ENCODE measurements around the gene PLD1. TPM values are rescaled to one million over a fixed set of nuclear protein-coding genes. Genes with fewer than 3 reads are reported as not detected.

The PLD1 gene
- total and polyA plus RNA-seq, 10 of the 15 experiments (the other 5 are each of a cell fraction or from before 2014, with no cell fraction given): 2.9 to 108 (median 3.6) TPM

GRCh38 chr3:171824116-171824515 is 13.8 kb upstream of the PLD1 start:
- SMC1A ChIA-PET (ENCODE audit: uncharacterized antibody, unreplicated experiment): interaction anchor here (0.6 to 4.4 kb wide), 7 partner anchors 9 to 177 kb away, joined by 3 to 35 read pairs (median 4); no protein-coding TSS in a partner anchor
- Histone ChIP-seq H3K27ac (ENCODE audit: control insufficient read depth, insufficient read depth) (no peak overlapping the region), H3K27me3 (replicated peaks in 1 of 2; ENCODE audit: control insufficient read depth in 2 of 2, insufficient read depth in 2 of 2, low read length in 1 of 2) (no peaks in the 10 kb centered on the region; a peak in 1 of 4 replicates), H2AFZ (ENCODE audit: control insufficient read depth, low read depth, low read length) (no peak overlapping the region), H3K4me3 (no peak overlapping the region), H4K20me1 (ENCODE audit: control insufficient read depth, insufficient read depth) (no peaks in the 10 kb centered on the region), H3K9me3 (replicated peaks; ENCODE audit: control insufficient read depth, insufficient read depth, low read length) (no peaks in the 10 kb centered on the region), H3K36me3 (ENCODE audit: control insufficient read depth in 2 of 2, insufficient read depth in 2 of 2, low read length in 1 of 2) (no peaks in the 10 kb centered on the region), H3K4me2 (ENCODE audit: control insufficient read depth, insufficient read depth) (no peak overlapping the region), H3K4me1 (ENCODE audit: control insufficient read depth, insufficient read depth, low read length) (no peaks in the 10 kb centered on the region), H3K79me2 (ENCODE audit: control insufficient read depth, insufficient read depth, low read length) (no peaks in the 10 kb centered on the region), H3K9ac (ENCODE audit: control insufficient read depth, insufficient read depth, low read length) (no peak overlapping the region)
- RAD21 ChIA-PET (ENCODE audit: unreplicated experiment): interaction anchor here (0.9 to 1.8 kb wide), 3 partner anchors 10 to 51 kb away, joined by 3 to 6 read pairs (median 4); no protein-coding TSS in a partner anchor
- TF ChIP-seq HCFC1 (IDR thresholded peaks at IDR 0.05; ENCODE audit: low read length) (no peak), SREBF2 (IDR thresholded peaks at IDR 0.05; ENCODE audit: low read length) (no peak), SPI1 (IDR thresholded peaks at IDR 0.05; ENCODE audit: borderline replicate concordance, insufficient read depth, low read depth, low read length) (peak; percentile 18; the same call in 1 of the 2 replicates)
- no peak for DNase-seq (ENCODE audit: low read depth, low spot score)
- no TSS peak for BruUV-seq (replicated peaks)
- FAIRE-seq: no peak
- ATAC-seq: no peak
- CTCF ChIA-PET: interaction anchor here (1.2 to 2.3 kb wide), 4 partner anchors 10 to 210 kb away, joined by 4 to 11 read pairs (median 5); no protein-coding TSS in a partner anchor
- POLR2A ChIA-PET: interaction anchor here (1.9 to 2.2 kb wide), 2 partner anchors 12 to 22 kb away, joined by 5 to 8 read pairs; no protein-coding TSS in a partner anchor
- intact Hi-C loops (cut with micrococcal nuclease; ENCODE audit: unreplicated experiment): no loop called here
- 46% methylated on average over 6 of the region's 6 CpGs for WGBS (ENCODE audit: insufficient coverage, insufficient replicate concordance, low lambda C conversion rate, missing lambda C conversion rate)
- in situ Hi-C loops (cut with MboI): no loop called here

GRCh38 chr3:171822431-171823106 is 12.3 kb upstream of the PLD1 start:
- ChIA-PET RAD21 (ENCODE audit: unreplicated experiment) (interaction anchor here (0.8 to 2.7 kb wide), 15 partner anchors 8 to 65 kb away, joined by 3 to 20 read pairs (median 5); partner anchors contain the start of gene PLD1), CTCF (interaction anchor here (0.8 to 2.7 kb wide), 12 partner anchors 9 to 209 kb away, joined by 4 to 15 read pairs (median 6); partner anchors contain the start of gene PLD1), SMC1A (ENCODE audit: uncharacterized antibody, unreplicated experiment) (interaction anchor here (0.6 to 4.4 kb wide), 20 partner anchors 7 to 700 kb away, joined by 3 to 35 read pairs (median 6); no protein-coding TSS in a partner anchor), POLR2A (interaction anchor here (0.8 to 2.2 kb wide), 8 partner anchors 9 to 31 kb away, joined by 4 to 14 read pairs (median 5); partner anchors contain the start of gene PLD1)
- Histone ChIP-seq H3K4me1 (ENCODE audit: control insufficient read depth, insufficient read depth, low read length) (no peaks in the 10 kb centered on the region), H3K27ac (ENCODE audit: control insufficient read depth, insufficient read depth) (no peak overlapping the region), H3K9me3 (replicated peaks; ENCODE audit: control insufficient read depth, insufficient read depth, low read length) (no peaks in the 10 kb centered on the region), H4K20me1 (ENCODE audit: control insufficient read depth, insufficient read depth) (no peaks in the 10 kb centered on the region), H2AFZ (ENCODE audit: control insufficient read depth, low read depth, low read length) (no peak overlapping the region), H3K27me3 (replicated peaks in 1 of 2; ENCODE audit: control insufficient read depth in 2 of 2, insufficient read depth in 2 of 2, low read length in 1 of 2) (no peaks in the 10 kb centered on the region; a peak in 1 of 4 replicates), H3K36me3 (ENCODE audit: control insufficient read depth in 2 of 2, insufficient read depth in 2 of 2, low read length in 1 of 2) (no peaks in the 10 kb centered on the region), H3K79me2 (ENCODE audit: control insufficient read depth, insufficient read depth, low read length) (no peaks in the 10 kb centered on the region), H3K9ac (ENCODE audit: control insufficient read depth, insufficient read depth, low read length) (no peak overlapping the region), H3K4me3 (no peak overlapping the region), H3K4me2 (ENCODE audit: control insufficient read depth, insufficient read depth) (no peak overlapping the region)
- BruUV-seq (replicated peaks): TSS peak; percentile 73
- ATAC-seq (peak; percentile 88), FAIRE-seq (no peak), DNase-seq (ENCODE audit: low read depth, low spot score) (no peak)
- intact Hi-C loops (cut with micrococcal nuclease; ENCODE audit: unreplicated experiment) (no loop called here), in situ Hi-C loops (cut with MboI) (no loop called here)
- WGBS (ENCODE audit: insufficient coverage, insufficient replicate concordance, low lambda C conversion rate, missing lambda C conversion rate): 41% methylated on average over 4 of the region's 4 CpGs
- TF ChIP-seq IKZF1 (conservative IDR thresholded peaks at IDR 0.05) (peak; percentile 43; the same call in 1 of the 2 replicates), CEBPZ (IDR thresholded peaks at IDR 0.05; ENCODE audit: low read depth, low read length) (no peak), ATF7 (IDR thresholded peaks at IDR 0.05; ENCODE audit: low read depth) (0 out of 2 replicates have a peak, but pooled peaks have one; percentile 18), SMARCA5 (IDR thresholded peaks at IDR 0.05) (0 out of 2 replicates have a peak, but pooled peaks have one; percentile 1), RAD51 (IDR thresholded peaks at IDR 0.05) (peak; percentile 24; the same call in 1 of the 2 replicates), SKIL (IDR thresholded peaks at IDR 0.05; ENCODE audit: low read depth, poor library complexity, severe bottlenecking) (no peak), DPF2 (IDR thresholded peaks at IDR 0.05) (no peak)

All from GM12878 (cell line).